Lung microvascular endothelial cell (primary cell): ENCODE measurements around the gene MAGEB17. TPM values are rescaled to one million over a fixed set of nuclear protein-coding genes. Genes with fewer than 3 reads are reported as not detected.

ENCODE experiments used
- DNase-seq, 2 donors: peaks; one replicate each; pipeline versions ENCODE4 v3.0.0 to v3.0.0-alpha.2; 2010; ENCODE audit warnings: low read depth in 2 of 2
- total RNA-seq: library from RNA; depleted of rRNA; stranded (reverse); fragments of >200 nt; gene quantifications from 2 replicates; pipeline ENCODE4 v1.2.1, GENCODE V29; 2014

The MAGEB17 gene
- total RNA-seq, 1 donor from 2014 or later: not detected

GRCh38 chrX:16208601-16209000, 41.3 kb downstream of the MAGEB17 start:
- DNase-seq: no peak

- DNase-seq: no peak
These were observed 42.8 kb downstream of the MAGEB17 start for GRCh38 chrX:16210061-16210460.

GRCh38 chrX:16212024-16212423, 44.7 kb downstream of the MAGEB17 start:
- DNase-seq: peak in 1 of 2 donors; percentile 36

GRCh38 chrX:16212436-16212835, 45.2 kb downstream of the MAGEB17 start:
- peak; percentile 37 to 47 for DNase-seq

- DNase-seq: no peak
These were observed 46.7 kb downstream of the MAGEB17 start for GRCh38 chrX:16213961-16214360.

GRCh38 chrX:16215660-16216059, 48.4 kb downstream of the MAGEB17 start:
- DNase-seq: no peak

Other genes with a start within 250 kb of the MAGEB17 start
- under 0.01 TPM in 2 replicates for gene GRPR, start 43.9 kb upstream of the MAGEB17 start, total RNA-seq